ENCODE data around the gene PIH1D1.

DNA sequence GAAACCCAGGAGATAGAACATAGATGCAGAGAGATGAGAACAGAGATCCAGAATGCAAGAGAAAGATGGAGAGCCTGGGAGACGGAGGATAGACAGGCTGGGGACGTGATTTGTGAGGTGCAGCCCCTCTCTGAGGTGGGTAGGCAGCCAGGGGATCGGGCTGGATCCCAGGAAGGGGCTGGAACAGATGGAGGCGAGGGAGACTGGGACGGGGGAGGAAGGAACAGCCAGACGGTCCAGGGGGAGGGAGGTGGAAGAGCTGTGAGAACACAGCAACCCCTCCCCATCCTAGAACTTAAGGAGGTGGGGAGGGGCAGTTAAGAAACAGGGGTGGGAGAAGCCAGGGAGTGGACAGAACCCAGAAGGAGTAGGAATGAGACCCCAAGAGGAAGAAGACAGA is 13.4 kb downstream of the PIH1D1 start:
- TF ChIP-seq, protein P1, sequence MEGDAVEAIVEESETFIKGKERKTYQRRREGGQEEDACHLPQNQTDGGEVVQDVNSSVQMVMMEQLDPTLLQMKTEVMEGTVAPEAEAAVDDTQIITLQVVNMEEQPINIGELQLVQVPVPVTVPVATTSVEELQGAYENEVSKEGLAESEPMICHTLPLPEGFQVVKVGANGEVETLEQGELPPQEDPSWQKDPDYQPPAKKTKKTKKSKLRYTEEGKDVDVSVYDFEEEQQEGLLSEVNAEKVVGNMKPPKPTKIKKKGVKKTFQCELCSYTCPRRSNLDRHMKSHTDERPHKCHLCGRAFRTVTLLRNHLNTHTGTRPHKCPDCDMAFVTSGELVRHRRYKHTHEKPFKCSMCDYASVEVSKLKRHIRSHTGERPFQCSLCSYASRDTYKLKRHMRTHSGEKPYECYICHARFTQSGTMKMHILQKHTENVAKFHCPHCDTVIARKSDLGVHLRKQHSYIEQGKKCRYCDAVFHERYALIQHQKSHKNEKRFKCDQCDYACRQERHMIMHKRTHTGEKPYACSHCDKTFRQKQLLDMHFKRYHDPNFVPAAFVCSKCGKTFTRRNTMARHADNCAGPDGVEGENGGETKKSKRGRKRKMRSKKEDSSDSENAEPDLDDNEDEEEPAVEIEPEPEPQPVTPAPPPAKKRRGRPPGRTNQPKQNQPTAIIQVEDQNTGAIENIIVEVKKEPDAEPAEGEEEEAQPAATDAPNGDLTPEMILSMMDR (IDR thresholded peaks at IDR 0.05) = no peak
- TF ChIP-seq POLR2A (IDR thresholded peaks at IDR 0.05) = no peak

All from right lobe of liver (tissue), 4 donors.